Measurements from ENCODE around the gene E2F6. TPM values are rescaled to one million over a fixed set of nuclear protein-coding genes. Genes with fewer than 3 reads are reported as not detected.

E2F6 gene
- total RNA-seq, 2 donors from 2014 or later, result 7.2 to 7.9 TPM

DNA sequence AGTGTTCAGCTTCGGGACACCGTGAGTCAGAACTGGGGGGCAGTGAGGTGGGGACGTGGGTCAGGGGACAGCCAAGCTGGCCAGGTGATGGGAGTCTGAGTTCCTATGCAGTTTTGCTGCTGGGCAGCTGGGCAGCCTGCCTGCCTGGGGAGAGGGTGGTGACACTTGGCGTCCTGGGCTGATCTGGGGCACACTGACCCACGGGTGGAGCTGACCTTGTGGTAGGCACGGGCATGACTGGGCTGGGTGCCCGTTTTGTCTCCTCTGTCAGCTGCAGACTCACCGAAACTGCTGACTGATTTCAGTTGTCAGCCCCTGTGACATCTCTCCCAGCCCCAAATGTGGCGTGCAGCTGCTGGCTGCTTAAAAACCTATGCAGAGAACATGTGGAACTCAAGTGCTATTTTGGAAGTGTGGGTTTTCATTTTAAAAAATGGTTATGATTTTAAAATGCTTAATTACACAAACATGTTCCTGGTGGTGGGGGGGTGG, 32.6 kb upstream of the E2F6 start:
- DNase-seq (ENCODE audit: low spot score in 2 of 2) (peak in 1 of 2 donors; percentile 6), ATAC-seq (no peak)
- Mint-ChIP-seq H3K27ac (no peak overlapping the region), H3K9me3 (no peaks in the 10 kb centered on the region), H3K36me3 (no peaks in the 10 kb centered on the region)

DNA sequence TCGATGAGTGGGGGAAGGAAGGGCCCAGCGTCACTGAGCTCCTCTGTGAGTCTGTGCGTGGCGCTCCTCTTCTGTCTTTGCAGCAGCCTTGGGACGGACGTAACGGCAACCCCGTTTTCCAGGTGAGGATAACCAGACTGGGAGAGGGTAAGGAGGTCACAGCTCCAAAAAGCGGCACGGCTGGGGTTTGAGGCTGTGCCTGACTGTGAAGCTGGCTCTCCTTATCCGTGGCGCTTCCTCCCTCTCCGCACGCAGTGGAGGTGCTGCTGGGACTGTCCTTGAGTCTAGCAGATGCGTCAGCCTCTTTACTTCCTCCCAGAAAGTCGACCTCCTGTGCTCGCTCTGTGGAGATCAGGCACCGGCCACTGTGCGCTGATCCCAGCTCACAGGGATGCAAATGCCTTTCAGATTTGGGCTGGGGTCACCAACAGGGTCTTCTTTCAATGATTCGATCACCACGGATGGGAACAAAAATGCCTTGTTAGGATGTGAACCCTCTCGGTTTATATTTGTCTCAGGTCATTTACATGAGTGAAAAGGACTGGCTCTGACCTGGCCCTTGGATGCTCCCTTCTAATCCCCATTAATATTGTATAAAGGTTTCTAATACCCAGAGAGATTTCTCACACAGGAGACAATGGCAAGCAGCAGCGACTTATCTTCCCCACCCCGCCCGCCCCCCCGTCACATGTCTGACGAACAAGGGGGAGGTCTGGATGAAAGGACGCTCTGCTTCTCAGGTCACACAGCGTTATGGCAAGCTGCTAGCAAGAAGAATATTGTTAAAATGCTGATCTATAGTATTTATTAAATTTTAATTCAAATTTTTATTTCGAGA, 30.1 kb upstream of the E2F6 start:
- H3K27ac Mint-ChIP-seq, result no peak overlapping the region
- H3K9me3 Mint-ChIP-seq, result no peaks in the 10 kb centered on the region
- ATAC-seq (no peak), DNase-seq (ENCODE audit: low spot score in 2 of 2) (no peak)
- H3K36me3 Mint-ChIP-seq, result no peaks in the 10 kb centered on the region

DNA sequence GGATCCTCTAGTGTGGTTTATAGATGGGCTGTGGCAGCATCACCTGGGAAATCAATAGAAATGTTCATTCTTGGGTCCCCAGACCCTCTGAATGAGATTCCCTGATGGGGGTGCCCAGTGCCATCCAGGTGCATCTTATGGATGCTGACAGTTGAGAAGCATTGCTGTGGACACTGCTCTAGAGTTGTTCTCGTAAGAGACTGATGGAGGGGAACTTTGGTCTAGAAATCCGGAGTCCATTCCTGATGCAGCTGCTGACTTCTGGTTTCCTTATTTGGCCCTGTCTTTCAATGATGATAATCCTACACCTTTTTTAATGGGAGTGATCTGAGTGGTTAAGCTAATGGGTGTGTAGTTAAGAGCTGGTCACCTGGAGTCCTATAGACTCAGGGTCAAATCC, 28.3 kb upstream of the E2F6 start:
- Mint-ChIP-seq H3K27ac (no peak overlapping the region), H3K36me3 (no peaks in the 10 kb centered on the region), H3K9me3 (no peaks in the 10 kb centered on the region)
- no peak for ATAC-seq
- no peak for DNase-seq (ENCODE audit: low spot score in 2 of 2)

DNA sequence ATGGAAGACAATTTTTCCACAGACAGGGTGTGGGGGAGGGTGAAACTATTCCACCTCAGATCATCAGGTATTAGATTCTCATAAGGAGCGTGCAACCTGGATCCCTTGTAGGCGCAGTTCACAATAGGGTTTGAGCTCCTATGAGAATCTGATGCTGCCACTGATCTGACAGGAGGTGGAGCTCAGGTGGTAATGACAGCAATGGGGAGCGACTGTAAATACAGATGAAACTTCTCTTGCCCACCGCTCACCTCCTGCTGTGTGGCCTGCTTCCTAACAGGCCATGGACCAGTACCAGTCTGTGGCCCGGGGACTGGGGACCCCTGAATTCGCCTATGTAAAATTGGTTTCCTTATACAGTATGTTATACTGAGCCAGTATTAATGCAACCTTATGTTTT, 27.3 kb upstream of the E2F6 start:
- ATAC-seq, result no peak
- H3K36me3 Mint-ChIP-seq, result no peaks in the 10 kb centered on the region
- no peak overlapping the region for H3K27ac Mint-ChIP-seq
- H3K9me3 Mint-ChIP-seq, result no peaks in the 10 kb centered on the region
- DNase-seq (ENCODE audit: low spot score in 2 of 2), result no peak

DNA sequence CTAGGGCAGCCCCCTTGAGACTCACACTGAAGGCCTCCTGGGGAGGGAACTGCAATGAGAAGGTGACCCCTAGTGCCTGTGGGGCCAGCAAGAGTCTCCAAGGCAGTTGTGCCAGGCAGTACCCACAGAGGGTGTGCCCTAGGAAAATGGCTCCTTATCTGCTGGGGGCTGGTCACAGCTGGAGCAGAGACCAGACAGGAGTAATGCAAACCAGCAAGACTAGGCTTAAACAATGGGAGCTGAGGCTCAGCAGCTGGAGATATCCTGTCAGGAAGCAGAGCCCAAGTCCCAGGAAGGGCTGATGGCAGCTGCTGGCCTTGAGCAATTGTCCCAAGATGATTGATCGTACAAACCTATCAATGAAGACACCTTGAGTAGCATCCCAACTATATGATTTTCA, 26.8 kb upstream of the E2F6 start:
- no peaks in the 10 kb centered on the region for H3K36me3 Mint-ChIP-seq
- H3K27ac Mint-ChIP-seq, result no peak overlapping the region
- no peak for ATAC-seq
- H3K9me3 Mint-ChIP-seq, result no peaks in the 10 kb centered on the region
- no peak for DNase-seq (ENCODE audit: low spot score in 2 of 2)

DNA sequence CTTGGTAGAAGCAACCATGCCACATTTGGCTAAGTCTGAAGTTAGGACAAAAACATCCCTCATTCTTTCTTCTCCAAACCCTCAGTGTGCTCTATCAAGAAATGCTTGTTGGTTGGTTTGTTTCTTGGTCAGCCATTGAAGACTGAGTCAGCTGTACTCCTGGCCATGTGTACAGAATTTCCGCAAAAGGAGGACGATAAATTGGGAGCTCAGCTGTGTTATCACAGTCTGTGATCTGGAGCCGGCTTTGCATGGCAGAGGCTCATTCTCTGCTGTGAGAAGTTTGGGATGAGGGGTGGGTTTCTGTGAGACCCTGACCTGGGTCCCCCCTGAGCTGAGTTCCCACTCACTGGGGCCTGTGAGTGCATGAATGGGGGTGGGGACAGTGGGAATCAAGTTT, 26.3 kb upstream of the E2F6 start:
- Mint-ChIP-seq H3K9me3 (no peaks in the 10 kb centered on the region), H3K27ac (no peak overlapping the region), H3K36me3 (no peaks in the 10 kb centered on the region)
- DNase-seq (ENCODE audit: low spot score in 2 of 2) (no peak), ATAC-seq (no peak)

DNA sequence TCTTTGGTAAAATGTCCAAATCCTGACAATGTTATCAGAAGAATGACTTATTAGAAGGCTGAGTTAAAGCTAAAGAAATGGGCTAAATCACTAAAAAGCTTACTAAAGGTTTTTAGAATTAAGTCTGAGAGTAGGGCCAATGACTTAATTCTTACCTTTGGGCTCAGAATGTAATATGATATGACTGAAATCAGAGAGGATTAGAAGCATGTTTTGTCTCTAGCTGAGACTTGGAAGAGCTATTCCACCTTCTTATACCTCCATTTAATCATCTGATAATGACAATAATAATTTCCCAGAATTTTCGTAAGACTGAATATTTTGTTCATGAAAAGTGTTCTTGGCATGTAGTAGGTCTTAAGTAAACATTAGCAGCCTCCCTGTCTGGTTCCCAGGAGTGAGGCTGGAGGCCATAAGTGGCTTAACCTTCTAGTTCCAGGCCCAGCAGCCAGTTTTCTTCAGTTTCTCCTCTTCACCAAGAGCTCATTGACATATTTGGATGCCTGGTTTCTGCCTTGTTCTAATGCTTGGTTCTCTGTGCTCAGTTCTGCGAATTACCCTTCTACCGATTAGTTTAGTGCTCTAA, 25.5 kb upstream of the E2F6 start:
- no peak for DNase-seq (ENCODE audit: low spot score in 2 of 2)
- Mint-ChIP-seq H3K9me3 (no peaks in the 10 kb centered on the region), H3K27ac (no peak overlapping the region), H3K36me3 (no peaks in the 10 kb centered on the region)
- ATAC-seq, result no peak

DNA sequence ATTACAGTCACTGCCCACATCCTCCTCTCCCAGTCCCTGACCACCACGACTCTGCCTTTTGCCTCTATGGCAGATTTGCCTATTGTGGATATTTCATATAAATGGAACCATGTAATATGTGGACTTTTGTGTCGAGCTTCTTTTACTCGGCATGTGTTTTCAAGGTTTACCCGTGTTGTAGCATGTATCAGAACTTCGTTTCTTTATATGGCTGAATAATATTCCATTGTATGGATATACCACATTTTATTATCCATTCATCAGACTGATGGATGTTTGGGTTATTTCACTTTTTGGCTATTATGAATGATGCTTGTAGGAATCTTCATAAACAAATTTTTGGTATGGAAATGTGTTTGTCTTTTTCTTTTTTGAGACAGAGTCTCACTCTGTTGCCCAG, 24.2 kb upstream of the E2F6 start:
- ATAC-seq, result no peak
- Mint-ChIP-seq H3K36me3 (no peaks in the 10 kb centered on the region), H3K27ac (no peak overlapping the region), H3K9me3 (no peaks in the 10 kb centered on the region)
- no peak for DNase-seq (ENCODE audit: low spot score in 2 of 2)

DNA sequence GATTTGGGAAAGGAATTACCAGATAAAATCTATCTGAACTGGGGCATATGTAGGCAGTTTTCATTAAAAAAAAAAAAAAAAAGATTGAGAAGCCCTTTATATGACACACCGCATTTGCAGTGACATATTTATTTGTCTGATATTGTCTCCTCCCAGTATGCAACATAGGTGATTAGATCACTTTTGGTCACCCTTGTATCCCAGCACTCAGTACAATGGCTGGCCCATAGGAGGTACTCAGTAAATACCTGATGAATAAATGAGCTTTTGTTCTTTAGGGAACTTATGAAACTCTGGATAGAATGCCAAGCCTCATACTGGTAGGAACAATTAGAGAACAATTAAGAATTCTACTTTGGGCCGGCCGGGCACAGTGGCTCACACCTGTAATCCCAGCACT, 22.8 kb upstream of the E2F6 start:
- H3K27ac Mint-ChIP-seq, result no peak overlapping the region
- ATAC-seq (no peak), DNase-seq (ENCODE audit: low spot score in 2 of 2) (no peak)

DNA sequence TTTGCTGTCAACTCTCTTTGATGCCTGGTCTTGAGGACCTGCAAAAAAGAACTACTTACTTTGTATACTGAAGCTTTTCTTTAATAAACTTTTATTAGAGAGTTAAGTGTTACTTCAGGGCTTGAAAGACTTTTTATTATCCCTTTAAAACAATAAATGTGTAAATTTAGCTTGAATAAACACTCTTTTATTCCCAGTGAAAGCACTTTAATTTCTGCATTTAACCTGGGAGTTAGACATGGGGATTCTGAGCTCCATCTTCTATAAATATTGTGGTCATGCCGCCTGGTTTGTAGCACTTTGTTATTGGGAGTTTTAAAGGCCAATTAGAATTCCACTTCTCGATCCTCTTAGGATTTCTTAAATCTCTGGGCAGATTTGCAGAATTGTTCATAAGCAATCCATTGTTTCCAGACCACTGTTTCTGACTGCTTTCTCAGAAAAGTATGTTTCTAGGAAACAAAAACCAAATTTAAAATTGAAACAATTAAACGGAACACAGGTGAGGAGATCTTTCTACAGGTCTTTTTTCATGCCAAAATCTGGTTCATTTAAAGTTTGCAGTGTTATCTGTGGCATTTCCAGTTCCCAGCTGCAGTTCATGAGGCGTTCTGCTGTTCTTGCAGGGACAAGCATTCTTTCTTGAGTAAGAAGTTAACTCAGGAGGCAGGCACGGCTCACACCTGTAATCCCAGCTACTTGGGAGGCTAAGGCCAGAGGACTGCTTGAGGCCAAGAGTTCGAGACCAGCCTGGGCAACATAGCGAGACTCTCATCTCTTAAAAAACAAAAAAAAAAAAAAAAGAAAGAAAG, 18.1 kb upstream of the E2F6 start:
- H3K9me3 Mint-ChIP-seq, result no peaks in the 10 kb centered on the region
- no peaks in the 10 kb centered on the region for H3K36me3 Mint-ChIP-seq
- ATAC-seq (no peak), DNase-seq (ENCODE audit: low spot score in 2 of 2) (no peak)
- no peak overlapping the region for H3K27ac Mint-ChIP-seq

More for the DNA sequence above, 22.8 kb upstream of the E2F6 start:
- no peaks in the 10 kb centered on the region for H3K36me3 Mint-ChIP-seq
- H3K9me3 Mint-ChIP-seq, result no peaks in the 10 kb centered on the region

DNA sequence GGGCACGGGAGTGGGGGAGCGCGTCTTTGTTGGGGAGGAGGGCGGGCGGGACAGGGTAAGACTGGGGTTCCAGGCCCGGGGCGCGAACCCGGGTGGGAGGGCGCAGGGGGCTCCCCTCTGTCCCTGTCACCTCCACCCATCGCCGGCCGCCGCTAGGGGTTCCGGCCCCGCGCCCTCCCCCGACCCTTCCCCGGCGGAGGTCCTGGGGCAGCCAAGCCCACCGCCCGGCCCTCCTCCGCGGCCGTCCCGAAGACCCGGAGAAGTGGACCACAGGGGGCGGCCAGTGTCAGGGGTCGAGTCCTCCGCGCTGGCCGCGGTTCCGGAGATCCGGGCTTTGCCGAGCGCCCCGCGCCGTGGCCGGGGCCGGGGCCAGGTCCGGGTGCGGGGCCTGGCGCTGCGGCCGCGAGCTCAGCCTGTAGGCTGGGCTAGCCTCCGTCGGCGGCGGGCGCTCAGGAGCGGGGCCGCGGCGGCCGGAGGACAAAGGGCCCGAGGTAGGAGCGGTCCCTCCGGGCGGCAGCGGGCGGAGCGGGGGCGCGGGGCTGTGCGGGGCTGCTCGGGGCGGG, 16.6 kb upstream of the E2F6 start:
- no peak overlapping the region for H3K27ac Mint-ChIP-seq
- peak in 1 of 2 donors; percentile 7 for DNase-seq (ENCODE audit: low spot score in 2 of 2)
- no peaks in the 10 kb centered on the region for H3K9me3 Mint-ChIP-seq
- peak; percentile 13 to 59 for ATAC-seq
- no peaks in the 10 kb centered on the region for H3K36me3 Mint-ChIP-seq

DNA sequence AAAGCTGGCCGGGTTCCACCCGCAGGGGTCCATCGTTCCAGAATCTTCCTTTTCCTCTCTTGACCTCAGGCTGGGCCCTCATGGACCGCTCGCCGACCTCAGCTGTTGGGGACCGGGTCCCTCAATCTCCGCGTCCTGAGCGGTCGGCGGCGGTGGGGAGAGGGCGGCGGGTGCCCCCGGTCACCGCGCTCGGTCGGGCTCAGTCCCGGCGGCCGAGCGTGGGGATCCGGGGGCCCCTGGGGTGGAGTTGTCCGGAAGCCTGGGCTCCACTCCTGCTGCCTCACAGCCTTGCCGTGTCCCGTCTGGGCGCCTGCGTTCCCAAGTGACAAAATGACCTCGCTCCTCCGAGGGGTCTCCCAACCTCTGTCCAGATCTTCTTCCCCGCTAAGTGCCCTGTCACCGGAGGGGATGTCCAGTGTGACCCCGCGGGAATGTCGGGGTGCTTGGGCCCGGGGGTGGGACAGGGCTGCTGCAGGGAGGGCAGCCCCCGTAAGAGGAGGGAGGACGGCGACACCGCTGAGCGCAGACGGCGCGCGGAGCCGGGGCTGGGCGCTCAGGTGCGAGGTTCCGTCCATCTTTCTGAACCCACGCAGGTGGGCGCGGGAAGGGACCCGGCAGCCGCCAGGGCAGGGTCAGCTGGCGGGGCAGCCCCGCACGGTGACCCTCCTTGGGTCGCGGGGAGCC, 16.0 kb upstream of the E2F6 start:
- DNase-seq (ENCODE audit: low spot score in 2 of 2) (no peak), ATAC-seq (no peak)
- no peak overlapping the region for H3K27ac Mint-ChIP-seq
- H3K36me3 Mint-ChIP-seq, result no peaks in the 10 kb centered on the region
- no peaks in the 10 kb centered on the region for H3K9me3 Mint-ChIP-seq

DNA sequence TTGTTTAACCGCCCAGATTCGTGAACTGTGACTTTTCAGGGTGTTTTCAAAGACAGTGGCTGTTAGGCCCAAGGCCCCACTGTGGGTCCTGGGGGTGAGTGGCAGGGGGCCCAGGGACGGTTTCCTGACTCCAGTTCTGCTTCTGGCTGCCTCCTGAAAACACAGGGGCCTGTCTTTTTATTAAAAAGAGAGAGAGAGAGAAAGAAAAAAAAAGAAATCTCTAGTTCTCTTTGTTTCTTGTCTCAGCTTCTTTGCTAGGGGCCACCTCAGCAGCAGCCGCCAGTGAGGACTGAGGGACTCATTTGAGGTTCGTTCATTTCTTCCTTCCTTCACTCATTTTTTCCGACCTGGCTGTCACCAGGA, 15.4 kb upstream of the E2F6 start:
- Mint-ChIP-seq H3K36me3 (no peaks in the 10 kb centered on the region), H3K27ac (no peak overlapping the region), H3K9me3 (no peaks in the 10 kb centered on the region)
- DNase-seq (ENCODE audit: low spot score in 2 of 2), result no peak
- no peak for ATAC-seq

DNA sequence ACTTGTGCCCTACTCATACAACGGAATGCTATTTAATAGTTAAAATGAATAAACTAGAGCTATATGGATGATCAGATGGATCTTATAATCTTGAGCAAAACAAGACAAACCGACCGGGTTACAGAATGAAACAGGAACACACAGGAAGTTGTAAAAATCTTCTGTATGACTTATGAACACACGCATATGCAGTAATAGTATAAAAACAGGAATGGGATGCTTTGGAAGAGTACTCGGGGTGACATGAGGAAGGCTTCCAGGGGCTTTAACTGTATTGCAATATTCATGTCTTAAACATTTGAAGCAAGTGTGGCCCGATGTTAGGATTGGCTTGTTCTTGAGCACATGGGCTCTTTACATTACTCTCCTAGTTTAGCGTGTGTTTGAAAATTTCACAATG, 14.9 kb upstream of the E2F6 start:
- no peak overlapping the region for H3K27ac Mint-ChIP-seq
- H3K36me3 Mint-ChIP-seq, result no peaks in the 10 kb centered on the region
- H3K9me3 Mint-ChIP-seq, result no peaks in the 10 kb centered on the region
- ATAC-seq (no peak), DNase-seq (ENCODE audit: low spot score in 2 of 2) (no peak)

DNA sequence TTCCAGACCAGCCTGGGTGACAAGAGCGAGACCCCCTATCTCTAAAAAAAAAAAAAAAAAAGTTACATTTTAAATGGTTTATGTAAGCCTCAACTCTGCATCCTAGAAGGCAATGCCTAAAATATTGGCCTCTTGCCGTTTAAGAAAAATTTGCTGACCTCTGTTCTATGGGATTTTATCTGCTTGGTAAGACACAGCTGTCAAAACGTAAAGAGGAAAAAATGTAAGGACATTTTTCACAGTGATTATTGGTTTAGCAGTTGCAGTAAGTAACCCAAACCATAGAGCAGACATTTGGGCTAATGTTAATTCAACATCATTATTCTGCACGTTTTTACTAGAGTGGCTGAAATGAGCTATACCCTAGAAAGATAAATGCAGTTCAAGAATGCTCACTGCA, 14.4 kb upstream of the E2F6 start:
- Mint-ChIP-seq H3K9me3 (no peaks in the 10 kb centered on the region), H3K27ac (no peak overlapping the region), H3K36me3 (no peaks in the 10 kb centered on the region)
- DNase-seq (ENCODE audit: low spot score in 2 of 2) (no peak), ATAC-seq (no peak)

DNA sequence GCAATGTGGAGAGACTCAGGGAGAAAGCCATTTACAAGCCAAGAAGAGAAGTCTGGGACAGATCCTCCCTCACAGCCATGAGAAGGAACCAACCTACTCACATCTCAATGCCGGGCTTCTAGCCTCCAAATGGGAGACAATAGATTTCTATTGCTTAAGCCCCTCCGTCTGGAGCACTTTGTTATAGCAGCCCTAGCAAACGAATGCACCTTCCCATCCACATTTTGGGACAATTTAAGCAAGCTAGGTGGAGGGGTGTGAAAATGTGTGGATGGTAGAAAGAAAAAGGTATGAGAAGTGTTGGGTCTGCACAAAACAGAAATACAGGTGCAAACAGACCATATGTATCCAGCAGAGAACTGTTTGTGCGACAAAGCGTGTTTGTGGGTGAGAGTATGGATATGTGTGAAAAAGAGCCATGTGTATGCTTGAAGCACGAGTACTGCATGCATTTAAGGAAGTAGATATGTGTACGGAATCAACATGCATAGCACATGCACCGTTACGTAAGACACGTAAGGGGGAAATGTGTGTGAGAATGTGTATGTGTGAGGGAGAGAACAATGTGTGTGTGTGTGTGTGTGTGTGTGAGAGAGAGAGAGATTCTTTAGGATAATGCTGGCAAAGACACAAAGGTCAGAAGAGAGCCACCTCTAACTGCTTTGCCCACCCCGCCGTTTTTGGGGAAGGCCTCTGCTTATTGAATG, 13.1 kb upstream of the E2F6 start:
- Mint-ChIP-seq H3K27ac (no peak overlapping the region), H3K36me3 (no peaks in the 10 kb centered on the region), H3K9me3 (no peaks in the 10 kb centered on the region)
- DNase-seq (ENCODE audit: low spot score in 2 of 2) (no peak), ATAC-seq (no peak)

Measured in activated naive CD4-positive, alpha-beta T cell treated with anti-CD3 and anti-CD28 coated beads, Interleukin-2, amount 50 U/mL, for 72 hours (primary cell).